GM12892 (cell line): ENCODE data around the gene STEAP1B.

Experiments
- POLR2A ChIP-seq: IDR thresholded peaks from 2 replicates; pipeline ENCODE4 v1.6.1; 2011; ENCODE audit warnings: low read depth, low read length, control low read depth
- POLR2AphosphoS5 ChIP-seq: IDR thresholded peaks from 2 replicates; pipeline ENCODE4 v1.6.1; 2011; ENCODE audit warnings: low read depth, low read length, control low read depth
- TAF1 ChIP-seq: IDR thresholded peaks from 2 replicates; pipeline ENCODE4 v1.6.1; 2011; ENCODE audit warnings: low read depth, mild to moderate bottlenecking, control low read depth, low read length, borderline replicate concordance

DNA sequence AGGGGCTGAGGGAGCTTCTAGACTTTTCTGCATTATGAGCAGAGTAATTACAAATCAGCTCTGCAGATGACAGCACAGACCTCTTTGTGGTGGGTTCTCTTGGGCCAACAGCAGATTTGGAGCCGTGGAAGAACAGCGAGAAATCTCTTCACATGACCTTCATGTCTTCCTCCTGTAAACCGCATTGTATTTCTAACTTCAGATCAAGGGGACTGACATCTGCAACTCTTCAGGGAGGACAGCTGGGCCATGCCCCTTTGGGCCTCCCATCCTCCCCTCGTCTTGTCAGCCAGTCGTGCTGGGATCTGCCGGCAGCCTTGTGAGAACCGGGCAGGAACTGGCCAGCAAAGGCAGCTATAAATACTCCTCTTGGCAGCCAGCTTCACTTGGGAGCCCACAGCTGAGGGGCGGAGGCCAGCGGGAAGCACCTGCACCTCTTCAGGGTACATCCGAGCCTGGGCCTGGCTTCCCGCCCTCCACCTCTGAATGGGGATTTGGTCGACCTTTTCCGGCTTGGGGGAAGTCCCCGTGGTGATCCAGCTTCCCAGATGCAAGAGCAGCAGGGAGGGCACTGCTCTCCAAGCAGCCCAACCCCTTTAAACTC lies 54.7 kb downstream of the STEAP1B start:
- TF ChIP-seq POLR2A = peak; percentile 30; the same call in 1 of the 2 replicates
- no peak for TF ChIP-seq POLR2AphosphoS5
- no peak for TF ChIP-seq TAF1
